CD4-positive, alpha-beta T cell treated with Interleukin-10 for 1 hour (primary cell): ENCODE results near the gene CDIP1.
"Not testable (repeated sequence)": the region's sequence is repeated elsewhere in the genome, so short reads cannot be mapped to it uniquely, and the experiment has no call there.

Source experiments
- DNase-seq: peaks from one replicate; pipeline ENCODE4 v3.0.0-alpha.2; 2020

The CDIP1 gene

DNA sequence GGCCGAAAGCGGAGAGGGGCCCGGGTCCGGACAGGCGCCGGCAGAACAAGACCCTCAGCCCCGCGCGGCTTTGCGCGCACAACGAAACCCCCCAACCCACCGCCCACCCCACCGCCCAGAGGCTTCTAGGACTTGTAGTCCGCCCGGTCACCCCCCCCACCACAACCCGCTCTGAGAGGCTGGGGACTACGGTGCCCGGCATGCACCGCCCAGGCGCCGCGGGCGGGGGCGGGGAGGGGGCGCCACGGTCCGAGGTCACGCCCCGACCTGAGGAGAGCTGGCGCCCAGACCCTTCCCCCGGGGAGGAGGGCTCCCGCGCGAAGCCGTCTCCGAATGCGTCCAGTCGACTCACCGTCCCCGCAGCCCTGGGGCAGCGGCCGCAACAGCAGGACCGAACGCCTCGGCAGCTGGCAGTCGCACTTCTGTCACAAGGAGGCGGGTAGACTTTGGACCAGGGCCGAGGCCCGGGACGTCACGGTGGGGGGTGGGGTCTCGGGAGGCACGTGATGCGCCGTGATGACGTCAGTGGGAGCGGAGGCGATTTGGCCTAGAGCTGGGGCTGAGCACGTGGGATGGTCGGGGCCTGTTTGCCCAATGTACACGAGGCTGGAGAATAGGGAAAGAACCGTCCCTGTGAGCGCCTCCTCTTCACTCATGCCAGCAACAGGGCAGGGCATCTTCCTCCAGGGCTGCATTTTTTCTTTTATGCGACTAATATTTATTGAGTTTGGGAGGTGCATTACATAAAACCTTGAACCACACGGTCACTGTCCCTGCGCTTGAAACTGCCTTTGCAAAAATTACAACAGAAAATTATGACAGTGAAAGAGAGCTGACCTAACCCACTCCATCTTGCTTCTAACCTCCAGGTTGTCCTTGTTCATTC is at the start of gene CDIP1:
TSS of gene CDIP1 (minus strand) at position 424 of the 886 bp plus-strand sequence. CDS start 24,643 bp downstream, outside the sequence.
- peak; percentile 96 for DNase-seq

DNA sequence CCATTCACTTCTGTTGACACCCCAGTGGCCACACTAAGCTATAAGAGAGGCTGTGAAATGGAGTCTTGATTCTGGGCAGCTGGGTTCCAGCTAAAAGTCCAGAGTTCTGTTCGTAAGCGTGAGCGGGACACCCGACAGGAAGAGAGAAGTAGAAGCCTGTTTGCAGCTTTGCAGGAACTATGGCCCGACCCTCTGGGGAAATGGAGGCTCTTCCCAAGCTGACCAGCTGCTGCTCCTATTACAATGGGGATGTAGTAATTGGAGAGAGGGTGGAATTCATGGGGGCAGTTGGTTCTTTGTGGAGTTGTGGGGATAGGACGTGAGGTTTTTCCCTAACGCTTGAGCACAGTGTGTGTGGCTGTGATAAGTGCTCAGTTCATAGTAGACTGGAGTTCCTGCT is 47.7 kb upstream of the CDIP1 start:
- DNase-seq = no peak

DNA sequence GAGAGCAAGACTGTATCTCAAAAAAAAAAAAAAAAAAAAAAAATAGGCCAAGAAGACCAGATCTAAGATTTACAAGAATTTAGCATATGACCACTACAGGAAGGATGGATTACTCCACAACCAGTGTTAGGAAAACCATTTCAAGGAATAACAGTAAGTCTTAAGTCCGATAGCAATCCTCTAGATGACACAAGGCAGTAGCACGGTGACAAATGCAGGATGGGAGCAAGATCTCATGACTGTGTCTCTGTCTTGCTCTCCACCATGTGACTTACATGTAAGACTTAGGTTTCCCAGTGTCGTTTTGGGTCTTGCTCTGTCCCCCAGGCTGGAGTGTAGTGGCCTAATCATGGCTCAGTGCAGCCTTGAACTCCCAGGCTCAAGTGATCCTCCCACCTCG is 45.3 kb upstream of the CDIP1 start:
- no peak for DNase-seq

DNA sequence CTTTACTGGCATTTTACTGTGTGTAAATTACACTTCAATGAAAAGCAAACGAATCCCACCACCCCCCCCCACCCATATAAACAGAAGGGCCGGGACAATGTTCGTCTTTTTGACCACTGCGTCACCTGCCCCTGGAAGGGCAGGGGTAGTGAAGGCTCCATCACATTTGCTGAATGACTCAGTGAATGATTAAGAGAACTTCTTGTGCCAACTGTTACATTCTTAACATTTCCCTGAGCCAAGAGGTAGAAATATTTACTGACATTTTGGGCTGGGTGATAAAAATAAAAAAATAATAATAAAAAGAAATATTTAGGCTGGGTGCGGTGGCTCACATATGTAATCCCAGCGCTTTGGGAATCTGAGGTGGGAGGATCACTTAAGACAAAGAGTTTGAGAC is 41.7 kb upstream of the CDIP1 start:
- no peak for DNase-seq

DNA sequence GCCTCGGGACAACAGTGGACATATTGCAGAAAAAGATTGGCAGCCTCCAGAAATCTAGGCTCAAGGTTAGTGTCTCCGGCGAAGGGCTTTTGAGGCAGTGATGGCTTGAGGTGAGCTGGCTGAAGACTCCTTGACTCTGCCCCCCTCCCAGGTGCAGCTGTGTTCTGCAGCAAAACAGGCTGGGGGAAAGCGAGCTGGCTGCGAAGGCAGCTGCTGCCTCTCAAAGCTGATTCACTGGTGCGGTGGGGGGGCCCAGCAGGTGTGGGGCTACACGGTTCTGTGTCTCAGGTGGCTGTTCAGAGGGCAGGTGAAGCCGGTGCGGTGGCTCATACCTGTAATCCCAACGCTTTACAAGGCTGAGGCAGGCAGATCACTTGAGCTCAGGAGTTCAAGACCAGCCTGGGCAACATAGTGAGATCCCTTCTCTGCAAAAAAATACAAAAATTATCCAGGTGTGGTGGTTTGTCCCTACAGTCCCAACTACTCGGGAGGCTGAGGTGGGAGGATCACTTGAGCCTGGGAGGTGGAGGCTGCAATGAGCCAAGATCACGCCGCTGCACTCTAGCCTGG is 40.5 kb upstream of the CDIP1 start:
- DNase-seq = no peak

DNA sequence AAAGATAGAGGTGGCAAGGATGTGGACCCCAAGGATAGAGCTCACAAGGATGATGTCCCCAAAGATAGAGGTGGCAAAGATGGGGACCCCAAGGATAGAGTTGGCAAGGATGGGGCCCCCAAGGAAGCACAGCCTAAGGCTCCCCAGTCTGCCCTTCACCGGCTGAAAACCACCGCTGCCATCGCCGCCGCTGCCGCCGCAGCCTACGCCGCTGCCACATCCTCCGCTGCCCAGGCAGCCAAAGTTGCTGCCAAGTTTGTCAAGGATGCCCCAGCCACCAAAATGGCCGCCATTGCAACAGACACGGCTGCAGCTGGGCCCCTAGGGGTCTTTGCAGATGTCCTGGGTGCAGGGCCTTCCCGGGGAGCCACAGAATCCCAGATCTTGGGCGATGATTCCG is 37.4 kb upstream of the CDIP1 start:
- no peak for DNase-seq

DNA sequence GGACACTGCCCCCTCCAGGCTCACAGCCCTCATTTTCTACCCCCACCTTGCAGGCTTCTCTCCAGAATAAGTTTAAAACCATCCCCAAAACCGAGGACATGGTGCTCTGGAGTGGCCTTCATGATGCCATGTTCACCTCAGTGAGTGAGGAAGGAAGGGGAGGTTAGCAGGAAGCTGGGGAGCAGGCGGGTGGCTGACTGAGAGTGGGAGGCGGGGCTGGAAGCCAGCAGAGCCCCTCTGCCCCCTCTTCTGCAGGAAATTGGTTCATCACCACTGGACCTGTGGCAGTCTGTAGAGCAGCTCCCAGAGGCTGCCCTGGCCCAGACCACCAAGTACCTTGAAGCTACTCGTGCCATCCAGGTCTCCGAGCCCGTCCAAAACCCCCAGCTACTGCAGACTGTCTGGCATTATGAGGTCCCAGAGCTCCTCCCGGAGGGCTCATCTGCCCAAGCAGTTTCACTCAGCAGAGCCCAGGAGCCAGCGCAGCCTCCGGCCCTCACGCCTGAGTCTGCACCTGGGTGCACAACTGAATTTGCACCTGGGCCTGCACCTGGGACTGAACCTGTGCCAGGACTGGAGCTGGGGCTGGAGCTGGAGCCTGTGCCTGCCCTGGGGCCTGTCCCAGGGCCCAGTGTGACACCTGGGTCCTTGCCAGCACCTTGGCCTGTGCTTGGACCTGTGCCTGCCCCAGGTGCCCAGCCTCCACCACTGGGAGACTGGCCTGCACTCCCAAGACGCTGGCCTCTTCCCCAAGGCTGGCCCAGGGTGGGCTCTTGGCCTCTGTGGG is 36.5 kb upstream of the CDIP1 start:
- no peak for DNase-seq

DNA sequence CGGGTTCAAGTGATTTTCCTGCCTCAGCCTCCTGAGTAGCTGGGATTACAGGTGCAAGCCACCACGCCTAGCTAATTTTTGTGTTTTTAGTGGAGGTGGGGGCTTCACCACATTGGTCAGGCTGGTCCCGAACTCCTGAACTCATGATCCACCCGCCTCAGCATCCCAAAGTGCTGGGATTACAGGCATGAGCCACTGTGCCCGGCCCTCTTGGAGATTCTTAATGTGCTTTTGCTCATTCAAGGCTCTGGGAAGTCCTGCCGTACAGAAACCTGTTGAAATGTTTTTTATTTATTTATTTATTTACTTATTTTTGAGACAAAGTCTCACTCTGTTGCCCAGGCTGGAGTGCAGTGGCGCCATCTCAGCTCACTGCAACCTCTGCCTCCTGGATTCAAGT is 35.4 kb upstream of the CDIP1 start:
- DNase-seq = not testable (repeated sequence)

DNA sequence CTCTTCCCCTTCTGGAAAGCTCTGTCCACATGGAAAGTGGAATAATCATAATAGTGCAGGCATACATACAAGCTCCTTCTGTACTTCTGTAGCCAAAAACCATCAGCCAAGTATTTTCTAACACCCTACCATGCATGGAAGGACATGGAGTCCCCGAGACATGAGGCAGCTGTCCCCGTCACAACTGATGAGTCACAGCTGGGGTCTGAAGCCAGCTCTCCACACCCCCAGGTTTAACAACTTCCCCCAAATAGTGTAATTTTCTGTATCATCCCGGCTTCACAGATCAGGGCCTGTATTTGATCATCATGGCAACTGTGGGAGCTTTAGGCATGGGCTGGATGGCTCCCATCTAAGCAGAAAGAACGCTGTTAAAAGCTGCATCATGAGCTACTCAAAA is 34.1 kb upstream of the CDIP1 start:
- no peak for DNase-seq

DNA sequence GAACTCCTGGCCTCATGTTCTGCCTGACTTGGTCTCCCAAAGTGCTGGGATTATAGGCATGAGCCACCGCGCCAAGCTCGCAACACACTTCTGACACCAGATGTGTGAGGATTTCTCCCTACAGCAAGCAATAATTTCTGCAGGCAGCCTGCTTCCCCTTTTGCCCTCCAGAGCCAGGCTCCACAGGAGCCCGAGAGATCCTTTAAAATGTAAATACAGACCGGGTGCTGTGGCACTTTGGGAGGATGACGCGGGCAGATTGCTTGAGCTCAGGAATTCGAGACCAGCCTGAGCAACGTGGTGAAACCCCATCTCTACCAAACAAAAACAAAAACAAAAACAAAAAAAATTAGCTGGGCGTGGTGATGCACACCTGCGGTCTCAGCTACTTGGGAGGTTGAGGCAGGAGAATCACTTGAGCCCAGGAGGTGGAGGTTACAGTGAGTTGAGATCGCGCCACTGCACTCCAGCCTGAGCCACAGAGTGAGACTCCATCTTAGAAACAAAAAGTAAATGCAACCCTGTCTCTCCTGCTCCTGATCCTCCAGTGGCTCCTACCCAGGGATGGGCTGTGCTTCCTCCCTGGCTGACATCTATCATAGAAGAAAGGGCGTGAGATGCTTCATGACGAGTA is 32.2 kb upstream of the CDIP1 start:
- no peak for DNase-seq

DNA sequence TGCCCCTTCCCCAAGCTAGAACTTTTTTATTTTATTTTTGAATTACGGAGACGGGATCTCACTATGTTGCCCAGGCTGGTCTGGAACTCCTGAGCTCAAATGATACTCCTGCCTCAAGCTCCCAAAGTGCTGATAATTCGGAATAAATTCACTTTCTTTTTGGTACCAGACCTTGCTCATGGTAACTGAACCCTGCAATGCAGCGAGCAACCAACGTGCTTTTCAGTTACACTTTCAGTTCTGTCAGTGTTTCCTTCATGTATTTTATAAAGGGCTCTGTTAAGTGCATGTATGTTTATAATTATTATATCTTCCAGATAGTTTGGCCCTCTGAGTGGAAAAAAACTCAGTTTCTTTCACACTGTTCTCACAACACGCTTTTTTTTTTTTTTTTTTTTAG is 31.5 kb upstream of the CDIP1 start:
- no peak for DNase-seq

DNA sequence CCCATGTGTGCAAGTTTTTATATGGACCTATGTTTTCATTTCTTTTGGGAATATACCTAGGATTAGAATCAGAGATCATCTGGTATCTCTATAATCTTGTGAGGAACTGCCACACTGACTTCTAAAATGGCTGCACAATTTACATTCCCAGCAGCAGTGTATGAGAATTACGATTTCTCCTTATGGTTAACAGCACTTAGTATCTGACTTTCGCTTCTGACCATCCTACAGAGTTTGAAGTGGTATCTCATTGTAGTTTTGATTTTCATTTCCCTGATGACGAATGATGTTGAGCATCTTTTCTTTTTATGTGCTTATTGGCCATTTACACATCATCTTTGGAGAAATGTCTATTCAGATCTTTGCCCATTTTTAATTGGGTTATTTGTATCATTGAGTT is 27.6 kb upstream of the CDIP1 start:
- DNase-seq = no peak

DNA sequence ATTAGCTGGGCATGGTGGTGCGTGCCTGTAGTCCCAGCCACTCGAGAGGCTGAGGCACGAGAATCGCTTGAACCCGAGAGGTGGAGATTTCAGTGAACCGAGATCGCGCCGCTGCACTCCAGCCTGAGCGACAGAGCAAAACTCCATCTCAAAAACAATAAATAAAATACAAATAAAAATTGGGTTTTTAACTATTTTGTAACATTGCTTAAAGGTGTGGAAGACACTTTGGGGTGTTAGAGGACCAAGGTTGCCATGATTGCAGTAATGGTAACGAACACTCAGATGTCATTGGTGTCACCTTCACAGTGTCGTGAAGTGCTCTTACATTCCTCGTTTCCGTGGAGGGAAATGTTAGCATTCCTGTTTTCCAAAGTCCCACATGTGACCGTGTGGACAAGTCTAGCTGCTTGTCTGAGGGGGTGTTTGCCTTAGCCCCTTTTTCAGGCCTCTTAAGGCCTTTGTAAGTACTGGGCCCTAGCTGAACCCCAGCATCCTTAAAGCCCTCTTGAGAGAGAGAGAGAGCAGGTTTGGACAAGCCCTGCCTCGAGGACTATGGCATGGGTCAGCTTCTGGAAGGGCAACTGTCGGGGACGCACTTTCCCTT is 26.2 kb upstream of the CDIP1 start:
- DNase-seq = no peak

DNA sequence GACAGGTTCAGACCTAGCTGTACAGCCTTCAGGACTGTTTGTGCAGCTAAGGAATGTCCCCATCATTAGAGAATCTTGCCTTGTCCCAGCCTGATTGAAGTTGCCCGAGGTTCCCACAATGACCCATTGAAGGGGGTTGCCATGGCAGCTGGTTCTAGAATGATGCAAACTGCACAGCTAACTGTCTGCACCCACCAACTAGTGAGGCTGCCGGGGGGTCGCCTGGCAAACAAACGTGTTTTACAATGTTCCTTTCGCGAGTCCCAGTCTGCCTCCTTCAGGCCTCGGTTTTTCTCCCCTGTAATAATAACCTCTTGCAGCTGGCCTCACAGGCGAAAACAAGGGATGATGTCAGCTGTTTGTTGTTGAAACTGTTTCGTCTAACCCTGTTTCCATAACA is 23.0 kb upstream of the CDIP1 start:
- no peak for DNase-seq

DNA sequence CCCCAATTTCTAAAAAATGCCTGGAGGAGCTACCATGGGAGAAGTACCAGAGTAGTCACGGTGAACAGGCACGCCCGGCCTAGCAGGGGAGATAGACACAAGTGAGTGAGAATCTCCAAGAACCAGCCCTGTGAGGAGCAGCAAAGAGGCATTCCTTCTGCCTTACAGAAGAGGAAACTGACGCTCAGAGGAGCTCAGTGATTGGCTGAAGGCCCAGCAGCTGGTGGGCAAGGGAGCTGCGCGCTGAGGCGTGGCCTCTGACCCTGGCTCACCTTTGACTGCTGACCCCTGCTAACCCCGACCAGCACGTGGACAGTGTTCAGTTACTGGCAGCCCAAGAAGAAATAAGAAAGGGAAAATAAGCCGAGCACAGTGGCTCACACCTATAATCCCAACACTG is 19.4 kb upstream of the CDIP1 start:
- no peak for DNase-seq

DNA sequence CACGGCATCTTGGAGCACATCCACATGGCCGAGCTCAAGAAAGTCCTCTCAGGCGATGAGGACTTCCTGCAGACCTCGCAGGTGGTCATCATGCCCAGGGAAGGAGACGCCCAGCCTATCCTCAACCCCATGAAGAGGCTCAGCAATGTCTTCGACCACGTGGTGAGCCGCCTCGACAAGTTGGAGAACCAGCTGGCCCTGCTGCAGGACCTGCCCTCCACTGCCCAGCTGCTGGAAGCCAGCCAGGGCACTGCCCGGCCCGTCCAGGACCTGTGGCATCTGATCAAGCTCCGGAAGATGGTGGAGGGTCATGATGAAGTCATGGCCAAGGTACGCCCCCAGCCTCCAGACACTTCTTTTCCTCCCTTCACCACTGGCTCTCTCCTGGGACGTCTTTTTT is 18.0 kb upstream of the CDIP1 start:
- DNase-seq = no peak

DNA sequence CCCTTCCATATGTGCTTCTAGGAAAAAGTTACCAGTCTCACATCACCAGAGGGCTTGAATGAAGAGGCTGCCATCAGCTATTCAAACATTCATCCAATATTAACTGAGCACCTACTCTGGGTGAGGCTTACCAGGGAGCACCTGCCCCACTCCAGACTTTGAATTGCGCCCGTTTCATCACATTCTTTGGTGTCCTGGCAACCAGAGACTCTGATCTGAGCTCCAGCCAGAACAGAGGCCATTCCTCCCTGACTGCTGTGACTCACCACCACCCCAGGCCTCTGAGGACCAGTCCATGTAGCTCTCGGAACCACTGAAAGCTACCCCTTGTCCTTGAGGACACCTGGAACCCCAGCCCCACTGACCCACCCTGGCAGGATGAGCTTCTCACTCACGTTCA is 17.5 kb upstream of the CDIP1 start, which contains the start of gene C16orf96:
TSS of gene C16orf96 (plus strand) at position 229 of the 400 bp plus-strand sequence. CDS start at position 379, 150 bp downstream.
- DNase-seq = no peak

DNA sequence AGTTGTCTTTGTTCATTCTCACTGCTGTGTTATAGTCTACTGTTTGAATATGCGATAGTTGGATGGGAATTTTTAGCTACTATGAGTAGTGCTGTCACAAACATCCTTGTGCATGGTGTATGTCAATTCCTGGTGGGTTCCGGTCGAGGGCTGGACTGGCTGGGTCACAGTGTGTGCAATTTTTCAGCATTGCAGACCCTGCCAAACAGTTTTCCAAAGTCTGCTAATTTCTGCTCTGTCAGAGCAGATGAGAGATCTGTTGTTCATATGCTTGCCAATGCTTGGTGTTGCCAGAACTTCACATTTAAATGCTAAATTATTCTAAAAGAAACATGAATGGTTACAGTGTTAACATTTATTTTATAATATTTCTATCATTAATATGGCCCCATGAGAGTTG is 14.0 kb upstream of the CDIP1 start:
- no peak for DNase-seq

DNA sequence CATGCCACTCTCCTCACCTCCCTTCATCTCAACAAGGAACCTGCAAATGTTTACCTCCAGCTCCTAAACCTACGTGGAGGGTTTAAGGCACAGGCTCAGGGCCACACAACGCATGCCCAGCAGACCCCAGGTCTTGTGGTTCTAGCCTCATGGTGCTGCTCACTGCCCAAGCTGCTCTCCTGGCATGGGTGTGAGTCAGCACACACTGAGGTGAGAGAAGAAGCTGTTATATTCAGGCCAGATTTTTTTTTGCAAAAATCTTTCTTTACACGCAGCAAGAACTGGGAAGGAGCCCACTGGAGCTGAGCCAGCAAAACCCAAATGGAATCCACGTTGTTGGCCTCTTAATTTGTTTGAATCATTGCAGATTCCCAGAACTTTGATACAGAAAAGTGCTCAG is 12.0 kb upstream of the CDIP1 start:
- DNase-seq = no peak

DNA sequence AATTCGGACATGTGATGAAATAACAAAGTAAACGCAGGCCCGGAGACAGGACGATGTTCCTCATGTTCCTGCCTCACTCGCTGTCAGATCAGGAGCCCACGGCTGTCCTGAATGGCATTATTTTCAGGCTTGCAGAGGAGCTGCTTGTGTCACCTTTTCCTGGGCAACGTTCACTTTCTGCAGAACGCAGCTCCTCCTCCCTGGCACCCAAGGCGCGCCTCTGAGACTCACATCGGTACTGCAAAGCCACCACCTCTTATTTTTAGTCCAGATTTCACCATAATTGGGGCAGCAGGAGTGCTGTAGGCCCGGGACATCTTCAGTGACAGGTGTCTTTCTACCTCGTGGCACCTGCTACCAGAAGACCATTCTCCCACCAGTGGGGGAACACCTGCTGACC is 9.6 kb upstream of the CDIP1 start:
- no peak for DNase-seq

DNA sequence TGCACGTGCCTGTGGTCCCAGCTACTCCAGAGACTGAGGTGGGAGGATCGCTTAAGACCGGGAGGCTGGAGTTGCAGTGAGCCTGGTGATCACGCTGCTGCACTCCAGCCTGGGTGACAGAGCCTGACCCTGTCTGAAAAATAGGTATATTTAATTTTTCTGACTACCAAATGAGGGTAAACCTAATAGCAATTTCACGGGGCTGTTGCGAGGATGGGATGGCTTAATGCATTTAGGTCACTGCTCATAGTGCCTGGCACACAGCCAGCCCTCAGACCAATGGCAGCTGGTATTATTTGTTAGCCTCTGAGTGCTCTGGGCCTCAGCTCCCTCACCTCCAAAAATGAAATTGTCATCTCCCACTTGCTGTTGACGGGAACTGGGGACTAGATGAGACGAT is 5.9 kb upstream of the CDIP1 start:
- DNase-seq = no peak

DNA sequence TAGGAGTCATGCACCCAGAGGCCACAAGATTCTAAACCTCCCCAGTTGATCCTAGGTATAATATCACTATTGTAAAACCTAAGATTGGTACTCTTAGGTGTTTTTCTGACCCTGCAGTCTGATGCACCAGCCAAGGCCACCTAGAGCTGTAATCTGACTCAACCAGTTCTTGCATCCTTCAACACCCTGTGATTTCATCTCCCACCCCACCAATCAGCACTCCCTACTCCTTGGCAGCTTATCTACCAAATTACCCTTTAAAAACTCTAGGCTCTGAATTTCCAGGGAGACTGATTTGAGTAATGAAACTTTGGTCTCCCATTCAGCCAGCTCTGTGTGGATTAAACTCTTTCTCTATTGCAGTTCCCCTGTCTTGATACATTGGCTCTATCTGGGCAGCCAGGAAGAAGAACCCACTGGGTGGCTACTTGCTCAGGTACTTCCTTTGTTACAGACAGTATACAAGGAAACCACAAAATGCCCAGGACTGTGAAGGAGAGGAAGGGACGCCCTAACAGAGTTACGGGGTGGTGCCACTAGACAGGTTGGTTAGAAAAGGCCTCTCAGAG is 1.2 kb upstream of the CDIP1 start:
- DNase-seq = no peak
